UCSD-AML1 (cell line): ENCODE measurements around the gene PRR20G.

Source experiments
- DNase-seq: peaks from one replicate; lab custom pipeline; 2025; ENCODE audit not compliant: unreplicated experiment; lab: John Stamatoyannopoulos, UW

Gene PRR20G

GRCh38 chr3:127264794-127265514 is 22.9 kb downstream of the PRR20G start:
- DNase-seq: no peak

- no peak for DNase-seq
Observed at GRCh38 chr3:127264292-127264691, 23.6 kb downstream of the PRR20G start.

- DNase-seq: no peak
Observed at GRCh38 chr3:127263586-127264231, 24.1 kb downstream of the PRR20G start.

- DNase-seq: no peak
Observed at GRCh38 chr3:127263037-127263436, 24.8 kb downstream of the PRR20G start.

- no peak for DNase-seq
Observed at GRCh38 chr3:127262533-127262932, 25.3 kb downstream of the PRR20G start.

GRCh38 chr3:127261925-127262324 is 25.9 kb downstream of the PRR20G start:
- DNase-seq: no peak

GRCh38 chr3:127260826-127261555 is 26.9 kb downstream of the PRR20G start:
- no peak for DNase-seq

GRCh38 chr3:127260416-127260815 is 27.4 kb downstream of the PRR20G start:
- no peak for DNase-seq

- DNase-seq: no peak
Observed at GRCh38 chr3:127259882-127260281, 28.0 kb downstream of the PRR20G start.

GRCh38 chr3:127258733-127259132 is 29.1 kb downstream of the PRR20G start:
- DNase-seq: no peak

GRCh38 chr3:127257351-127257750 is 30.5 kb downstream of the PRR20G start:
- DNase-seq: no peak

- DNase-seq: no peak
Observed at GRCh38 chr3:127256733-127257271, 31.0 kb downstream of the PRR20G start.

GRCh38 chr3:127256138-127256537 is 31.7 kb downstream of the PRR20G start:
- DNase-seq: no peak

GRCh38 chr3:127255516-127255915 is 32.3 kb downstream of the PRR20G start:
- DNase-seq: no peak

GRCh38 chr3:127254730-127255129 is 33.1 kb downstream of the PRR20G start:
- peak; percentile 20 for DNase-seq

- no peak for DNase-seq
Observed at GRCh38 chr3:127254033-127254644, 33.7 kb downstream of the PRR20G start.

GRCh38 chr3:127253491-127253890 is 34.4 kb downstream of the PRR20G start:
- no peak for DNase-seq

GRCh38 chr3:127252446-127252845 is 35.4 kb downstream of the PRR20G start:
- DNase-seq: no peak

GRCh38 chr3:127250032-127250431 is 37.8 kb downstream of the PRR20G start:
- no peak for DNase-seq

GRCh38 chr3:127247292-127247691 is 40.6 kb downstream of the PRR20G start:
- no peak for DNase-seq

GRCh38 chr3:127238602-127239001 is 49.2 kb downstream of the PRR20G start:
- no peak for DNase-seq
